Measurements from ENCODE around the gene CDH24.

DNA sequence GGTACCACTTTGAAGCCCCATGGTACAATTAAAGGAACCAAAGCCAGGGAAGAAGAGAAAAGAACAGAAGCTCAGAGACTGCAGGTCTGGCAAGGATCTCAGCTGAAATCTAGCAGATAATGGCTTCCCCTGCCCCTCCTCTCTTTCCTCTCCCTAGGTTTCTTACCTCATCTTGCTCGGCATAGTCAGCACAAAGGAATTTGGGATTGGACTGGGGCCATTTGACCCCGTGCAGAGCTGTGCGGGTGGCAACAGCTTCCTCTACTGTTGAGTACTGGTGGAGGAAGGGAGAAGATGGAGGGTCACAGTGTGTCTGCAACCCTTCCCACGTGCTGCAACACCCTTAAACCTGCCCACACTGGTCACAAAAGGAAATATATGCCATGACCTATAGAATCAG lies 4.7 kb upstream of the CDH24 start:
- TF ChIP-seq, protein P1, sequence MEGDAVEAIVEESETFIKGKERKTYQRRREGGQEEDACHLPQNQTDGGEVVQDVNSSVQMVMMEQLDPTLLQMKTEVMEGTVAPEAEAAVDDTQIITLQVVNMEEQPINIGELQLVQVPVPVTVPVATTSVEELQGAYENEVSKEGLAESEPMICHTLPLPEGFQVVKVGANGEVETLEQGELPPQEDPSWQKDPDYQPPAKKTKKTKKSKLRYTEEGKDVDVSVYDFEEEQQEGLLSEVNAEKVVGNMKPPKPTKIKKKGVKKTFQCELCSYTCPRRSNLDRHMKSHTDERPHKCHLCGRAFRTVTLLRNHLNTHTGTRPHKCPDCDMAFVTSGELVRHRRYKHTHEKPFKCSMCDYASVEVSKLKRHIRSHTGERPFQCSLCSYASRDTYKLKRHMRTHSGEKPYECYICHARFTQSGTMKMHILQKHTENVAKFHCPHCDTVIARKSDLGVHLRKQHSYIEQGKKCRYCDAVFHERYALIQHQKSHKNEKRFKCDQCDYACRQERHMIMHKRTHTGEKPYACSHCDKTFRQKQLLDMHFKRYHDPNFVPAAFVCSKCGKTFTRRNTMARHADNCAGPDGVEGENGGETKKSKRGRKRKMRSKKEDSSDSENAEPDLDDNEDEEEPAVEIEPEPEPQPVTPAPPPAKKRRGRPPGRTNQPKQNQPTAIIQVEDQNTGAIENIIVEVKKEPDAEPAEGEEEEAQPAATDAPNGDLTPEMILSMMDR (IDR thresholded peaks at IDR 0.05), result no peak
- TF ChIP-seq POLR2AphosphoS5 (IDR thresholded peaks at IDR 0.05), result peak in 1 of 2 donors; percentile 38

All from upper lobe of left lung (tissue), 4 donors.